NCI-H1694 (cell line): ENCODE measurements around the gene PCDHGB2.
A peak's percentile ranks its signal among the peaks of the same experiment; 100 is the strongest.
"Not testable (repeated sequence)": the region's sequence is repeated elsewhere in the genome, so short reads cannot be mapped to it uniquely, and the experiment has no call there.

Source experiments
- DNase-seq: peaks from one replicate; lab custom pipeline; 2025; lab: John Stamatoyannopoulos, UW

The PCDHGB2 gene

DNA sequence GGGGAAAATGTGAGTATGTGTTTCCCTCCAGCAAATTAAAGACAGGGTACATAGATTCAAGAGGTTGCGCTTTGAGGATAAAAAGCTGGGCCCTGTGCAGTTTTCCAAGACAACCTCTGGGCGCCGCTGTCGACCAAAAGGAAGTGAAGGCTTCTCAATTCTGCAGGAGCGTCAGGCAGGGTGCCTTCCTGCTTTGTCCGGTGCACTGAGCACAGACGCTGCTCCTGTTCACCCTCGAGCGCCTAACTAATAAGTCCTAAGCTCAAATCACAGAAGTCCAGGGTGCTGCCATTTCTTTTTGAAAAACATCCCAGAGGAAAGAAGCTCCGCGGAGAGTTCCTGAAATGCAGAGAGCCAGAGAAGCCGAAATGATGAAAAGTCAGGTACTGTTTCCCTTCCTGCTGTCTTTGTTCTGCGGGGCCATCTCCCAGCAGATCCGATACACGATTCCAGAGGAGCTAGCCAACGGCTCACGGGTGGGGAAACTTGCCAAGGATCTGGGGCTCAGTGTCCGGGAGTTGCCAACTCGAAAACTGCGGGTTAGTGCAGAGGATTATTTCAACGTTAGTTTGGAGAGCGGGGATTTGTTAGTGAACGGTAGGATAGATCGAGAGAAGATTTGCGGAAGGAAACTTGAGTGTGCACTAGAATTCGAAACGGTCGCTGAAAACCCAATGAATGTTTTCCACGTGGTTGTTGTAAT is 9.7 kb upstream of the PCDHGB2 start, which contains the start of gene PCDHGB1:
Gene PCDHGB1 (plus strand): TSS at position 183 of the 703 bp plus-strand sequence. CDS start 162 bp downstream, at position 345.
- peak; percentile 41 for DNase-seq

DNA sequence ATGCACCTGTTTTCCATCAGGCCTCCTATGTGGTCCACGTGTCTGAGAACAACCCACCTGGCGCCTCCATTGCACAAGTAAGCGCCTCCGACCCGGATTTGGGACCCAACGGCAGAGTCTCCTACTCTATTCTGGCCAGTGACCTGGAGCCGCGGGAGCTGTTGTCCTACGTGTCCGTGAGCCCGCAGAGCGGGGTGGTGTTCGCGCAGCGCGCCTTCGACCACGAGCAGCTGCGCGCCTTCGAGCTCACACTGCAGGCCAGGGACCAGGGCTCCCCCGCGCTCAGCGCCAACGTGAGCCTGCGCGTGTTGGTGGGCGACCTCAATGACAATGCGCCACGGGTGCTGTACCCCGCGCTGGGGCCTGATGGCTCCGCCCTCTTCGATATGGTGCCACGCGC is 8.2 kb upstream of the PCDHGB2 start:
- DNase-seq: no peak

DNA sequence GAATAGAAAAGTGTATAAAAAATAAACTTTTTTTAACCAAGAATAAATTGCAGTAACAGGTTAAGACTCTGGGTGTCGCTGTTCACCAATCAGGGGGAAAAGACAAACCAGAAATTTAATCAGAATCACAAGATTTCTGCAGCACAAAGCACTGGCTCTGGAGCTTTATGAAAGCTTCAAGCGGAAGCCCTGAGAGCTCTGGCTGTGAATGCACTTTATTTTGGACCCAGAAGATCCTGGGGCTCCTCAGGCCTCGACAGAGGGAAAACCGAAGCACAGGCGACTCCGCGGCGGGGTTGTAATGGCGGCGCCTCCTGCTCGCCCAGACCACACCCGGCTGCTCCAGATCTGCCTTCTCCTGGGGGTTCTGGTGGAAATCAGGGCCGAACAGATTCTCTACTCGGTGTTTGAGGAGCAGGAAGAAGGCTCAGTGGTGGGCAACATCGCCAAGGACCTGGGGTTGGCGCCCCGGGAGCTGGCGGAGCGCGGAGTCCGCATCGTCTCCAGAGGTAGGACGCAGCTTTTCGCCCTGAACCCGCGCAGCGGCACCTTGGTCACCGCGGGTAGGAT is 4.8 kb upstream of the PCDHGB2 start, which contains the start of gene PCDHGA4:
Gene PCDHGA4 (plus strand): TSS at position 122 of the 570 bp plus-strand sequence. CDS start 87 bp downstream, at position 209.
- no peak for DNase-seq

DNA sequence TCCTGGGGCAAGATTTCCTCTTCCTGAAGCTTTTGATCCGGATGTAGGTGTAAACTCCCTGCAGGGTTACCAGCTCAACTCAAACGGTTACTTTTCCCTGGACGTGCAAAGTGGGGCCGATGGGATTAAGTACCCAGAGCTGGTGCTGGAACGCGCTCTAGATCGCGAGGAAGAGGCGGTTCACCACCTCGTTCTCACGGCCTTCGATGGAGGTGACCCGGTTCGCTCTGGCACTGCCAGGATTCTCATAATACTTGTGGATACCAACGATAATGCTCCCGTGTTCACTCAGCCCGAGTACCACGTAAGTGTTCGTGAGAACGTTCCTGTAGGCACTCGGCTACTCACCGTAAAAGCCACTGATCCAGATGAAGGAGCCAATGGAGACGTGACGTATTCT is 4.2 kb upstream of the PCDHGB2 start:
- no peak for DNase-seq

DNA sequence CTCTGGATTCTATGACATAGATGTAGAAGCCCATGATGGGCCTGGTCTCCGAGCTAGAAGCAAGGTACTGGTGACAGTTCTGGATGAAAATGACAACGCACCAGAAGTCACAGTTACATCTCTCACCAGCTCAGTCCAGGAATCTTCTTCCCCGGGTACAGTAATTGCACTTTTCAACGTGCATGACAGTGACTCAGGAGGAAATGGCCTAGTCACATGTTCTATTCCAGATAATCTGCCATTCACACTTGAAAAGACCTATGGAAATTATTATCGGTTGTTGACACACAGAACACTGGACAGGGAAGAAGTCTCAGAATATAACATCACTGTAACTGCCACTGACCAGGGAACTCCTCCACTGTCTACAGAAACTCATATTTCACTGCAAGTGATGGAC is 3.7 kb upstream of the PCDHGB2 start:
- DNase-seq: no peak

DNA sequence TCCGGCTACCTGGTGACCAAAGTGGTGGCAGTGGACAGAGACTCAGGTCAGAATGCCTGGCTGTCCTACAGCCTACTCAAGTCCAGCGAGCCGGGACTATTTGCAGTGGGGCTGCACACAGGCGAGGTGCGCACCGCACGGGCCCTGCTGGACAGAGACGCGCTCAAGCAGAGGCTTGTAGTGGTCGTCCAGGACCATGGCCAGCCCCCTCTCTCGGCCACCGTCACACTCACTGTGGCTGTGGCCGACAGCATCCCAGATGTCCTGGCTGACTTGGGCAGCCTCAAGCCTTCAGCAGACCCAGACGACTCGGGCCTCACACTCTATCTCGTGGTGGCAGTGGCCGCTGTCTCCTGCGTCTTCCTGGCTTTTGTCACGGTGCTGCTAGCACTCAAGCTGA is 2.8 kb upstream of the PCDHGB2 start:
- no peak for DNase-seq

DNA sequence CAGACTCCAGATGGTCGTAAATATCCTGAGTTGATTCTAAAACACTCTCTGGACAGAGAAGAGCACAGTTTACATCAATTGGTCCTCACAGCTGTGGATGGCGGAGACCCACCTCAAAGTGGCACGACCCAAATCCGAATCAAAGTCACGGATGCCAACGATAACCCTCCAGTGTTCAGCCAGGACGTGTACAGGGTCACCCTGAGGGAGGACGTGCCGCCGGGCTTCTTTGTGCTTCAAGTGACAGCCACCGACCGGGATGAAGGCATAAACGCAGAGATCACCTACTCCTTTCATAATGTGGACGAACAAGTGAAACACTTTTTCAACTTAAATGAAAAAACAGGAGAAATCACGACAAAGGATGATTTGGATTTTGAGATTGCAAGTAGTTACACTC is 891 bp downstream of the PCDHGB2 start:
- DNase-seq: no peak

DNA sequence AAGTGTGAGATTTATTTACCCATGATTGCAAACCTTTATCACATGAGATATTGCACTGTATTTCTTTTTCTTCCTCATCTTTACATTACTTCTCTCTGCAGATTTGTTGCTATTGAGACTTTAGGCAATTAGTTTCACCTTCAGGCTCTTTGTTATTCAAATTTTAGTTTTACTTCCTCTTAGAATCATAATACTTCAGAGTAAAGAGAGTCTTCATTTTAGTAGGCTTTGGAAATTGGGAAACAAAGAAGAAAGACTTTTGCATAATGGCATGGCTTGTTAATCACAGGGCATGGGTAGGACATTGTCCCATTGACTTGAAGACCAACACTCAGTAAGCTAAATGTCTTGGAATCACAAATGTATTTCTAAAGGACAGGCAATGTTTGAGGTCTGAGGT is 2.9 kb downstream of the PCDHGB2 start:
- DNase-seq: no peak

DNA sequence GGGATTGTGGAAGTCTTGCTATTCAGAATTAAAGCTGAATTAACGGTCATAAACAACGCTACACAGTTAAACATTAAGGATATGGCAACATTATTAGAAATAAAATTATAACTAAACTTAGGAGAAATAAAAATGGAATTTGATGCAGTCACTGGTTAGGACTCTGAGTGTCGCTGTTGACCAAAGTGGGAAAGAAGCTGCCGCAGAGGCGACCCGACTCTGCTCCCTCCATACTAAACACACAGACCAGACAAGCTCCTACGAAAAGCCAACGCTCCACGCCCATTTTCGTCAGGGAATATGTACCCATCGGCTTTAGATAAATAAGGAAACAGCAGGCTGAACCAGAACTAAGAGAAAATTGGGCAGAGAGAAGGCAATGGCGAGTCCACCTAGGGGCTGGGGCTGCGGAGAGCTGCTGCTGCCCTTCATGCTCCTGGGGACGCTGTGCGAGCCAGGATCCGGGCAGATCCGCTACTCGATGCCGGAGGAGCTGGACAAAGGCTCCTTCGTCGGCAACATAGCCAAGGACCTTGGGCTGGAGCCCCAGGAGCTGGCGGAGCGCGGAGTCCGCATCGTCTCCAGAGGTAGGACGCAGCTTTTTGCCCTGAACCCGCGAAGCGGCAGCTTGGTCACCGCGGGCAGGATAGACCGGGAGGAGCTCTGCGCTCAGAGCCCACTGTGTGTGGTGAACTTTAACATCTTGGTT is 4.3 kb downstream of the PCDHGB2 start, which contains the start of gene PCDHGA5:
Gene PCDHGA5 (plus strand): TSS at position 211 of the 709 bp plus-strand sequence. CDS start 169 bp downstream, at position 380.
- no peak for DNase-seq

DNA sequence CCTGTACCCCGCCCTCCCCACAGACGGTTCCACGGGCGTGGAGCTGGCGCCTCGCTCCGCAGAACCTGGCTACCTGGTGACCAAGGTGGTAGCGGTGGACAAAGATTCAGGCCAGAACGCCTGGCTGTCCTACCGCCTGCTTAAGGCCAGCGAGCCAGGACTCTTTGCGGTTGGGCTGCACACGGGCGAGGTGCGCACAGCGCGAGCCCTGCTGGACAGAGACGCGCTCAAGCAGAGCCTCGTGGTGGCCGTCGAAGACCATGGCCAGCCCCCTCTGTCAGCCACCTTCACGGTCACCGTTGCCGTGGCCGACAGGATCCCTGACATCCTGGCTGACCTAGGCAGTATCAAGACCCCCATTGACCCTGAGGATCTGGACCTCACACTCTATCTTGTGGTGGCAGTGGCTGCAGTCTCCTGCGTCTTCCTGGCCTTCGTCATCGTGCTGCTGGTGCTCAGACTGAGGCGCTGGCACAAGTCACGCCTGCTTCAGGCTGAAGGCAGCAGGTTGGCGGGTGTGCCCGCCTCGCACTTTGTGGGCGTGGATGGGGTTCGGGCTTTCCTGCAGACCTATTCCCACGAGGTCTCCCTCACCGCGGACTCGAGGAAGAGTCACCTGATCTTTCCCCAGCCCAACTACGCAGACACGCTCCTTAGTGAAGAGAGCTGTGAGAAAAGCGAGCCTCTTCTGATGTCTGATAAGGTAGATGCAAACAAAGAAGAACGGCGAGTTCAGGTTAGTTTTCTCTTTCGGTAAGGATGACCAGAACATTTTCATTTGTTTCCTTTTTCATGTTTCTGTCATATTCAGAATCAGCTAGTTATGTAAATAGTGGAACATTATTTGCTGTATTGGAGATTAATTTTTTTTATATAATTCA is 6.5 kb downstream of the PCDHGB2 start:
- no peak for DNase-seq

DNA sequence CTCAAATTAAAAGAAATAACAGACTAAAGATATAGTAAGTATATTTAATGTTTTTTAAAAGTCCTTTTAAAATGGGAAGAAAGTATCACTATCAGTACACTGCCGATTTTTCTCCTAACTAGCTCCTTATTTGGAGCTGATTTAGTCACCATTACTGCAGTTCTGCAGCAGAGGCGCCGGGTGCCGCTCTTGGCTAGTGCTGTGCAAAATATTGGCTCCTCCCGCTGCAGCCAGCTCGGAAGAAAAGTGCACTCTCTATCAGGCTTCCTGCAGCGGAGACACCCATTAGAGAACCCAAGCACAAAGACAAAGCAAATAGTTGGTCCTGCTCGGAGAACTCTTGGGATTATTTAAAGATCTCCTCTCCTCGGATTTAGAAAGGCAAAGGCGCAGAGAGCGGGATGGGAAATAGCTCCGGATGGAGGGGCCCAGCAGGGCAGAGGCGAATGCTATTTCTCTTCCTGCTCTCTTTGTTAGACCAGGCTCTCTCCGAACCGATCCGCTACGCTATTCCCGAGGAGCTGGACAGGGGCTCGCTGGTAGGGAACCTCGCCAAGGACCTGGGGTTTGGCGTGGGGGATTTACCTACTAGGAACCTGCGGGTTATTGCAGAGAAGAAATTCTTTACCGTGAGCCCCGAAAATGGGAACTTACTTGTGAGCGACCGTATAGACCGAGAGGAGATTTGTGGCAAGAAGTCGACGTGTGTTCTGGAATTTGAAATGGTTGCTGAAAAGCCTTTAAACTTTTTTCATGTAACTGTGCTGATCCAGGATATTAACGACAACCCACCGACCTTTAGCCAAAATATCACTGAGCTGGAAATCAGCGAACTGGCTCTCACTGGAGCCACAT is 10.4 kb downstream of the PCDHGB2 start, which contains the start of gene PCDHGB3:
Gene PCDHGB3 (plus strand): TSS at position 249 of the 855 bp plus-strand sequence. CDS start 153 bp downstream, at position 402.
- no peak for DNase-seq

DNA sequence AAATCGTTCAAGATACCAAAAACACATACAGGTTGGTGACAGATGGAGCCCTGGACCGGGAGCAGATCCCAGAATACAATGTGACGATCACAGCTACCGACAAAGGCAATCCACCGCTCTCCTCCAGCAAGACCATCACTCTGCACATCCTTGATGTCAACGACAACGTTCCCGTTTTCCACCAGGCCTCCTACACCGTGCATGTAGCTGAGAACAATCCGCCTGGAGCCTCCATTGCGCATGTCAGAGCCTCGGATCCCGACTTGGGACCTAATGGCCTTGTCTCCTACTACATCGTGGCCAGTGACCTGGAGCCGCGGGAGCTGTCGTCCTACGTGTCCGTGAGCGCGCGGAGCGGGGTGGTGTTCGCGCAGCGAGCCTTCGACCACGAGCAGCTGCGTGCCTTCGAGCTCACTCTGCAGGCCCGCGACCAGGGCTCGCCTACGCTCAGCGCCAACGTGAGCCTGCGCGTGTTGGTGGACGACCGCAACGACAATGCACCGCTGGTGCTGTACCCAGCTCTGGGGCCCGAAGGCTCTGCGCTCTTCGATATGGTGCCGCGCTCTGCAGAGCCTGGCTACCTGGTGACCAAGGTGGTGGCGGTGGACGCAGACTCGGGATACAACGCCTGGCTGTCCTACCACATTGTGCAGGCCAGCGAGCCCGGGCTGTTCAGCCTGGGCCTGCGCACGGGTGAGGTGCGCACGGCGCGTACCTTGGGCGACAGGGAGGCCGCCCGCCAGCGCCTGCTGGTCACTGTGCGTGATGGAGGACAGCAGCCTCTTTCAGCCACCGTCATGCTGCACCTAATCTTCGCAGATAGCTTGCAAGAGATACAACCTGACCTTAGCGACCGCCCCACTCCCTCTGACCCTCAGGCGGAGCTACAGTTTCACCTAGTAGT is 12.0 kb downstream of the PCDHGB2 start:
- DNase-seq: no peak

DNA sequence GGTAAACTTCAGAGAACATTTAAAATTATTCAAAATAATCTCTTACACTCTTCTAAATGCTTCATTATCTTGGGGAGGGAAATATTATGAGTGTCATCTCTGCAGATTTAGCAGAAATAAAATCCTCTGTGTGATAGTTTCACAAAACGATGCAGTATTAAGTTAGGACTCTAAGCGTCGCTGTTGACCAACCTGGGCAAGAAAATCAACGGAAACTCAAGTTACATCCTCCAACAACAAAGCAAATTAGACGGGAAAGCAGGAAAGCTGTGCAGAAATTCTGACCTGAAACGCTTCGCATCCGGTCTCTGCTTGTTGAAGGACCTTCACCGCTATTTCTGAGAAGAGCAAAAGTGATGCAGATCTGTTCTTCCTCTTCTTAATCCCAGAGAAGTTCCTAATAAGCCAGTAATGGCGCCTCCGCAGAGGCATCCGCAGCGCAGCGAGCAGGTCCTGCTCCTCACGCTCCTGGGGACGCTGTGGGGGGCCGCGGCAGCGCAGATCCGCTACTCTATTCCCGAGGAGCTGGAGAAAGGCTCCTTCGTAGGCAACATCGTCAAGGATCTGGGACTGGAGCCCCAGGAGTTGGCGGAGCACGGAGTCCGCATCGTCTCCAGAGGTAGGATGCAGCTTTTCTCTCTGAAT is 14.0 kb downstream of the PCDHGB2 start, which contains the start of gene PCDHGA6:
Gene PCDHGA6 (plus strand): TSS at position 219 of the 645 bp plus-strand sequence. CDS start 193 bp downstream, at position 412.
- no peak for DNase-seq

DNA sequence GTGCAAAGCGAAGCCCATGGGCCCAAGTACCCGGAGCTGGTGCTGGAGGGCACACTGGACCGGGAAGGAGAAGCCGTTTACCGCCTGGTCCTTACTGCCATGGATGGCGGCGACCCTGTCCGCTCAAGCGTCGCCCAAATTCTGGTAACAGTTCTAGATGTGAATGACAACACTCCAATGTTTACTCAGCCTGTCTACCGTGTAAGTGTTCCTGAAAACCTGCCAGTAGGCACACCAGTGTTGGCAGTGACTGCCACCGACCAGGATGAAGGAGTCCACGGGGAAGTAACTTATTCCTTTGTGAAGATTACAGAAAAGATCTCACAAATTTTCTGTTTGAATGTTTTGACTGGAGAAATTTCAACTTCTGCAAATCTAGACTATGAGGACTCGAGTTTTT is 14.8 kb downstream of the PCDHGB2 start:
- no peak for DNase-seq

DNA sequence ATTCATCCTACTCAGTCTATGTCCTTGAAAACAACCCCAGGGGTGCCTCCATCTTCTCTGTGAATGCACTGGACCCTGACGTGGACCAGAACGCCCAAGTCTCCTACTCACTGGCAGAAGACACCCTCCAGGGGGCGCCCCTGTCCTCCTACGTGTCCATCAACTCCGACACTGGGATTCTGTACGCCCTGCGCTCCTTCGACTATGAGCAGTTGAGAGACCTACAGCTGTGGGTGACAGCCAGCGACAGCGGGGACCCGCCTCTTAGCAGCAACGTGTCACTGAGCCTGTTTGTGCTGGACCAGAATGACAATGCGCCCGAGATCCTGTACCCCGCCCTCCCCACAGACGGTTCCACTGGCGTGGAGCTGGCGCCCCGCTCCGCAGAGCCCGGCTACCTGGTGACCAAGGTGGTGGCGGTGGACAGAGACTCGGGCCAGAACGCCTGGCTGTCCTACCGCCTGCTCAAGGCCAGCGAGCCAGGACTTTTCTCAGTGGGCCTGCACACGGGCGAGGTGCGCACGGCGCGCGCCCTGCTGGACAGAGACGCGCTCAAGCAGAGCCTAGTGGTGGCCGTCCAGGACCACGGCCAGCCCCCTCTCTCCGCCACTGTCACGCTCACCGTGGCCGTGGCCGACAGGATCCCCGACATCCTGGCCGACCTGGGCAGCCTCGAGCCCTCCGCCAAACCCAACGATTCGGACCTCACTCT is 15.8 kb downstream of the PCDHGB2 start:
- not testable (repeated sequence) for DNase-seq

DNA sequence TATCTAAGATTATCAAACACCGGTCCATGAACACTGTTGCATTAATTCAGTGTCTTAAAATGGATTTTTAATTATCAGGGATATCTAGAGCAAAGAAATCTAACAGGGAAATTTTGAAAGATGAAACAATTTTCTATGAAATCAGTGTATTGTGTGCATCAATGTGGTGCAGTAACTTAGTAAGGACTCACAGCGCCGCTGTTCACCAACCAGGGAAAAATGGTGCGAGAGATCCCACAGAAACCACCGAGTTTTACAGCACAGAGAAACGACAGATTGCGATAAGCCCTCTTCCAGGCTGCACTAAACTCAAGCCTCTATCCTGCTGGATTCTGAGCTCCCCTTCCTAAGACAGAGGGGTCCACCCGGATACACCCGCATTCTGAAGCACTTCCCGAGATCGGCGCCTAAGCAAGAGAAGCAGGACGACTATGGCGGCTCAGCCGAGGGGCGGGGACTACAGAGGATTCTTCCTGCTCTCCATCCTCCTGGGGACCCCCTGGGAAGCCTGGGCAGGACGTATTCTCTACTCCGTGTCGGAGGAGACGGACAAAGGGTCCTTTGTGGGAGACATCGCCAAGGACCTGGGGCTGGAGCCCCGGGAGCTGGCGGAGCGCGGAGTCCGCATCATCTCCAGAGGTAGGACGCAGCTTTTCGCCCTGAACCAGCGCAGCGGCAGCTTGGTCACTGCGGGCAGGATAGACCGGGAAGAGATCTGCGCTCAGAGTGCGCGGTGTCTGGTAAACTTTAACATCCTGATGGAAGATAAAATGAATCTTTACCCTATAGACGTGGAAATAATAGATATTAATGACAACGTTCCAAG is 22.9 kb downstream of the PCDHGB2 start, which contains the start of gene PCDHGA7:
Gene PCDHGA7 (plus strand): TSS at position 274 of the 826 bp plus-strand sequence. CDS start 158 bp downstream, at position 432.
- no peak for DNase-seq

DNA sequence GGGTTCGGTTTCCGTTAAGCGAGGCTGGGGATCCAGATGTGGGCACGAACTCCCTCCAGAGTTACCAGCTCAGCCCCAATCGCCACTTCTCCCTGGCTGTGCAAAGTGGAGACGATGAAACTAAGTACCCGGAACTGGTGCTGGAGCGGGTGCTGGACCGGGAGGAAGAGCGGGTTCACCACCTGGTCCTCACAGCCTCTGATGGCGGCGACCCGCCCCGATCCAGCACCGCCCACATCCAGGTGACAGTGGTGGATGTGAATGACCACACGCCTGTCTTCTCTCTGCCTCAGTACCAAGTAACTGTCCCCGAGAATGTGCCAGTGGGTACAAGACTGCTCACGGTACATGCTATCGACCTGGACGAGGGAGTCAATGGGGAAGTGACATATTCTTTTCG is 23.6 kb downstream of the PCDHGB2 start:
- no peak for DNase-seq
